GM19328 (cell line): ENCODE measurements around the gene SCRN3.
"Not testable (repeated sequence)": the region's sequence is repeated elsewhere in the genome, so short reads cannot be mapped to it uniquely, and the experiment has no call there.

ENCODE experiments used
- ATAC-seq: cut with Tn5 transposase; IDR thresholded peaks from one replicate; pipeline ENCODE4 v1.9.1; 2021; ENCODE audit warnings: mild to moderate bottlenecking, moderate library complexity; ENCODE audit not compliant: unreplicated experiment

The SCRN3 gene, protein sequence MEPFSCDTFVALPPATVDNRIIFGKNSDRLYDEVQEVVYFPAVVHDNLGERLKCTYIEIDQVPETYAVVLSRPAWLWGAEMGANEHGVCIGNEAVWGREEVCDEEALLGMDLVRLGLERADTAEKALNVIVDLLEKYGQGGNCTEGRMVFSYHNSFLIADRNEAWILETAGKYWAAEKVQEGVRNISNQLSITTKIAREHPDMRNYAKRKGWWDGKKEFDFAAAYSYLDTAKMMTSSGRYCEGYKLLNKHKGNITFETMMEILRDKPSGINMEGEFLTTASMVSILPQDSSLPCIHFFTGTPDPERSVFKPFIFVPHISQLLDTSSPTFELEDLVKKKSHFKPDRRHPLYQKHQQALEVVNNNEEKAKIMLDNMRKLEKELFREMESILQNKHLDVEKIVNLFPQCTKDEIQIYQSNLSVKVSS

GRCh38 chr2:174395284-174395968 is at the start of gene SCRN3:
TSS of gene SCRN3 (plus strand) at chr2:174395730. CDS start at chr2:174398284, 2,554 bp downstream.
- peak; percentile 97 for ATAC-seq

GRCh38 chr2:174350018-174350417 is 45.5 kb upstream of the SCRN3 start:
- ATAC-seq = no peak

GRCh38 chr2:174350593-174351181 is 44.8 kb upstream of the SCRN3 start:
- ATAC-seq = no peak

DNA sequence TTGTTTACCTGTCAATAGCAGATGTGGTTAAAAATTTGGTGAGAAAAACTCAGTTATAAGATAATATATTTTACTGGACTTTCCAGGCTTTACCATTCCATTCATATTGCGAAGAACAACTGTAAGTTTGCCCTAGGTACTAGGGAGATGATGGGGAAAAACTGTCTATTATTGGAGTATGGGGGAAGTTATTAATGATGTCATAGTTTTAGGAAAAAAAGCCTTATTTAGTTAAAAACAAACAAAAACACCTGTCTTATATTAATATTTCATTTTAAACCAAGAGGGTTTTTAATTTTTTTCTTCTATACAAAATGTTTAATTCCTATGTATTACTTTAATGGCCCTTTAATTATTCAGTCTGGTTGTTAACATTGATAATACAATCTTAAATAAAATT is 42.5 kb upstream of the SCRN3 start:
- ATAC-seq = no peak

DNA sequence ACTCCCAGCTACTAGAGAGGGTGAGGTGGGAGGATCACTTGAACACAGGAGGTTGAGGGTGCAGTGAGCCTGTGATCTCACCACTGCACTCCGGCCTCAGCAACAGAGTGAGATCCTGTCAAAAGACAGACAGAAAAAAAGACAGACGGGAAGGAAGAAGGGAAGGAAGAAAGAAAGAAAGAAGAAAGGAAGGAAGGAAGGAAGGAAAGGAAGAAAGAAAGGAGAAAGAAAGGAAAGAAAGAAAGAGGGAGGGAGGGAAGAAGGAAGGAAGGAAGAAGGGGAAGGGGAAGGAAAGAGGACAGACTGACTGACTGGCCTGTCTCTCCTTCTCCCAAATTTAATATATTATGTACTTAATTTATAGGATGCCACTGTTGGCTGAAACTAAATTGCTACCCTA is 39.2 kb upstream of the SCRN3 start:
- ATAC-seq = no peak

GRCh38 chr2:174359663-174360062 is 35.9 kb upstream of the SCRN3 start:
- not testable (repeated sequence) for ATAC-seq

- no peak for ATAC-seq
Measured at GRCh38 chr2:174362949-174363348, 32.6 kb upstream of the SCRN3 start.

- not testable (repeated sequence) for ATAC-seq
Measured at GRCh38 chr2:174363492-174364225, 31.9 kb upstream of the SCRN3 start.

GRCh38 chr2:174364628-174365027 is 30.9 kb upstream of the SCRN3 start:
- no peak for ATAC-seq

DNA sequence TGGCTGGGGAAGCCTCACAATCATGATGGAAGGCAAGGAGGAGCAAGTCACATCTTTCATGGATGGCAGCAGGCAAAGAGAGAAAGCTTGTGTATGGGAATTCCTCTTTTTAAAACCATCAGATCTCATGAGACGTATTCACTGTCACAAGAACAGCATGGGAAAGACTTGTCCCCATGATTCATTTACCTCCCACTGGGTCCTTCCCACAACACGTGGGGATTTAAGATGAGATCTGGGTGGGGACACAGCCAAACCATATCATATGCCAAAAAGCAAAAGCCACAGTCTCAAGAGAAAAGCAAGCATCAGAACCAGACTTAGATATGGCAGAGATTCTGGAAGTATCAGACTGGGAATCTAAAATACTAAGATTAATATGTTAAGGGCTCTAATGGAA is 30.0 kb upstream of the SCRN3 start:
- ATAC-seq = no peak

GRCh38 chr2:174368691-174369090 is 26.8 kb upstream of the SCRN3 start:
- no peak for ATAC-seq

- ATAC-seq = no peak
Measured at GRCh38 chr2:174376967-174377366, 18.6 kb upstream of the SCRN3 start.

DNA sequence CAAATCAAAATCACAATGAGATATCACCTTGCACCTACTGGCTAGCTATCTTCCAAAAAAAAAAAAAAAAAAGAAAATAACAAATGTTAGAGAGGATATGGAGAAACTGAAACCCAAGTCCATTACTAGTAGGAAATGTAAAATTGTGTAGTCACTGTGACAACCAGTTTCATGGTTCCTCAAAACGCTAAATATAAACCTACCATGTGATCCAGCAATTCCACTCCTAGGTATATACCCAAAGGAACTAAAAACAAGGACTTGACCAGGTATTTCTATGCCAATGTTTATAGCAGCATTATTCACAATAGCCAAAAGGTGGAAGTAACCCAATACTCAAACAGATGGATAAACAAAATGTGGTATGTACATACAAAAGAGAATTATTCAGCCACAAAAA is 11.7 kb upstream of the SCRN3 start:
- no peak for ATAC-seq

- ATAC-seq = no peak
Measured at GRCh38 chr2:174385201-174385600, 10.3 kb upstream of the SCRN3 start.

DNA sequence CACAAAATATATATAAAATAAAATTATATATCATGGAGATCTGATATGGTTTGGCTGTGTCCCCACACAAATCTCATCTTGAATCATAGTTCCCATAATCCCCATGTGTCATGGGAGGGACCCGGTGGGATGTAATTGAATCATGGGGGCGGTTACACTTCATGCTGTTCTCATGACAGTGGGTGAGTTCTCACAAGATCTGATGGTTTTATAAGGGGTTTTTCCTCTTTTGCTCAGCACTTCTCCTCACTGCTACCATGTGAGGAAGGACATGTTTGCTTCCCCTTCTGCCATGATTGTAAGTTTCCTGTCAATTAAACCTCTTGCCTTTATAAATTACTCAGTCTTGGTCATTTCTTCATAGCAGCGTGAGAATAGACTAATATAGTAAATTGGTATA is 6.8 kb upstream of the SCRN3 start:
- not testable (repeated sequence) for ATAC-seq

- ATAC-seq = no peak
Measured at GRCh38 chr2:174389542-174389941, 6.0 kb upstream of the SCRN3 start.

DNA sequence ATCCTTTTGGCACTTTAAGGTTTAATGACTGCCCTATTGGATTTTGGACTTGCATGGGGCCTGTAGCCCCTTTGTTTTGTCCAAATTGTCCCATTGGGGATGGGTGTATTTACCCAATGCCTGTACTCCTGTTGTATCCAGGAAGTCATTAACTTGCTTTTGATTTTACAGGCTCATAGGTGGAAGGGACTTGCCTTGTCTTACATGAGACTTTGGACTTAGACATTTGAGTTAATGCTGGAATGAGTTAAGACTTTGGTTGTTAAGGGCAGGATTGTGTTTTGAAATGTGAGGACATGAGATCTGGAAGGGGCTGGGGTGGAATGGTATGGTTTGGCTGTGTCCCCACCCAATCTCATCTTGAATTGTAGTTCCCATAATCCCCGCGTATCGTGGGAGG is 5.2 kb upstream of the SCRN3 start:
- not testable (repeated sequence) for ATAC-seq

DNA sequence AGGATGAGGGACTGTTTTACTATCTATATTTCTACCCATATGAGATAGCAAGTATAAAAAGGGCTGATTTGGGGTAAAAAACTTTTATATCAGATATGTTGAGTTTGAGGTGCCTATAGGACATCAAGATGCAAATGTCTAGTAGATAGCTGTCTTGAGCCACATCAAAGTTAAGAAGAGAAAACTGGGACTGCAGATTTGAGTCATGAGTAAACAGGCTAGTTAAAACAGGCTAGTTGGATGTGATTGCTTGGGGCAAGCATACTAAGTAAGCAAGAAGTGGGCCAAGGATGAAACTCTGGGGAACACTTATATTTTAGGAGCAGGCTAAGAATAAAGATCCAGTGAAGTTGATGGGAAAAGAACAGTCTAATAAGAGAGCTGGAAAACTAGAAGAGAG is 2.8 kb upstream of the SCRN3 start:
- no peak for ATAC-seq

GRCh38 chr2:174395969-174396630 is 570 bp downstream of the SCRN3 start:
- ATAC-seq = peak; percentile 14

- no peak for ATAC-seq
Measured at GRCh38 chr2:174397773-174398172, 2.2 kb downstream of the SCRN3 start.

- no peak for ATAC-seq
Measured at GRCh38 chr2:174399171-174399570, 3.6 kb downstream of the SCRN3 start.
